HEK293 (cell line): ENCODE results near the gene SLC35E2B.

ENCODE experiments used
- CTCF ChIA-PET: fragments of 350-600 bp; formaldehyde crosslinking; extraction: SDS; loops from one replicate; lab custom pipeline; 2021; ENCODE audit warnings: antibody characterized with exemption; lab: Yijun Ruan, JAX
- POLR2A ChIA-PET: fragments of 300-600 bp; formaldehyde crosslinking; extraction: SDS; loops from one replicate; lab custom pipeline; 2020; ENCODE audit warnings: antibody characterized with exemption, inconsistent platforms; lab: Yijun Ruan, JAX
- H3K27ac ChIP-seq: fragments of 200-500 bp; sonication (Bioruptor generic); 2 replicates; pipeline ENCODE4 v1.5.1; 2014; ENCODE audit warnings: low read depth, low read length, control low read depth, inconsistent platforms; ENCODE audit errors: extremely low read depth
- H3K36me3 ChIP-seq, 2 experiments: fragments of 200-500 bp in 1 of 2; sonication (Bioruptor generic) in 1 of 2; 1 replicate in 1 of 2; 2 replicates in 1 of 2; pipeline ENCODE4 v1.5.1; 2014 to 2017; ENCODE audit warnings: inconsistent platforms in 2 of 2, low read length in 2 of 2; ENCODE audit not compliant: control insufficient read depth in 2 of 2, insufficient read depth in 1 of 2
- H3K4me1 ChIP-seq: fragments of 200-500 bp; sonication (Bioruptor generic); 2 replicates; pipeline ENCODE4 v1.5.1; 2014; ENCODE audit warnings: mild to moderate bottlenecking, low read length, inconsistent platforms; ENCODE audit not compliant: control insufficient read depth, insufficient read depth
- H3K4me3 ChIP-seq: 2 replicates; pipeline ENCODE4 v1.5.1; 2011; ENCODE audit warnings: low read depth, mild to moderate bottlenecking, control low read depth, low read length, moderate library complexity
- H3K9me3 ChIP-seq: fragments of 200-500 bp; sonication (Bioruptor generic); 2 replicates; pipeline ENCODE4 v1.5.1; 2014; ENCODE audit warnings: low read depth, low read length, inconsistent platforms; ENCODE audit not compliant: control insufficient read depth, insufficient read depth
- GLI4 ChIP-seq: fragments of 450-650 bp; formaldehyde crosslinking; IDR thresholded peaks from 2 replicates; pipeline ENCODE4 v1.5.1; 2016; ENCODE audit warnings: missing biosample characterization, missing genetic modification characterization
- GLIS2 ChIP-seq: fragments of 450-650 bp; formaldehyde crosslinking; IDR thresholded peaks from 2 replicates; pipeline ENCODE4 v1.5.1; 2016; ENCODE audit warnings: missing biosample characterization, missing genetic modification characterization
- MZF1 ChIP-seq: fragments of 450-650 bp; formaldehyde crosslinking; IDR thresholded peaks from 2 replicates; pipeline ENCODE4 v1.5.1; 2017; ENCODE audit warnings: missing biosample characterization, missing genetic modification characterization, borderline replicate concordance
- OVOL3 ChIP-seq: fragments of 450-650 bp; formaldehyde crosslinking; IDR thresholded peaks from 2 replicates; pipeline ENCODE4 v1.5.1; 2016; ENCODE audit warnings: missing biosample characterization, missing genetic modification characterization
- RBAK ChIP-seq: fragments of 450-650 bp; formaldehyde crosslinking; IDR thresholded peaks from 2 replicates; pipeline ENCODE4 v1.5.1; 2016; ENCODE audit warnings: missing biosample characterization, missing genetic modification characterization
- SCRT1 ChIP-seq: fragments of 450-650 bp; formaldehyde crosslinking; IDR thresholded peaks from 2 replicates; pipeline ENCODE4 v1.5.1; 2016; ENCODE audit warnings: missing biosample characterization, missing genetic modification characterization, borderline replicate concordance
- SCRT2 ChIP-seq: fragments of 450-650 bp; formaldehyde crosslinking; IDR thresholded peaks from 2 replicates; pipeline ENCODE4 v1.5.1; 2016; ENCODE audit warnings: missing biosample characterization, missing genetic modification characterization
- SP2 ChIP-seq: fragments of 450-650 bp; formaldehyde crosslinking; IDR thresholded peaks from 2 replicates; pipeline ENCODE4 v1.5.1; 2016; ENCODE audit warnings: missing biosample characterization, missing genetic modification characterization
- ZBTB48 ChIP-seq: fragments of 450-650 bp; formaldehyde crosslinking; IDR thresholded peaks from 2 replicates; pipeline ENCODE4 v1.5.1; 2016; ENCODE audit warnings: missing biosample characterization, missing genetic modification characterization
- ZBTB8A ChIP-seq: fragments of 450-650 bp; formaldehyde crosslinking; IDR thresholded peaks from 2 replicates; pipeline ENCODE4 v1.5.1; 2016; ENCODE audit warnings: missing biosample characterization, missing genetic modification characterization
- ZFHX2 ChIP-seq: fragments of 450-650 bp; formaldehyde crosslinking; conservative IDR thresholded peaks from 2 replicates; pipeline ENCODE4 v1.5.1; 2016; ENCODE audit warnings: missing biosample characterization, missing genetic modification characterization
- ZNF211 ChIP-seq: fragments of 450-650 bp; formaldehyde crosslinking; IDR thresholded peaks from 2 replicates; pipeline ENCODE4 v1.5.1; 2016; ENCODE audit warnings: low read depth, missing biosample characterization, missing genetic modification characterization
- ZNF335 ChIP-seq: fragments of 450-650 bp; formaldehyde crosslinking; conservative IDR thresholded peaks from 2 replicates; pipeline ENCODE4 v1.5.1; 2016; ENCODE audit warnings: missing biosample characterization, missing genetic modification characterization
- ZNF354C ChIP-seq: fragments of 450-650 bp; formaldehyde crosslinking; IDR thresholded peaks from 2 replicates; pipeline ENCODE4 v1.5.1; 2016; ENCODE audit warnings: missing biosample characterization, missing genetic modification characterization, low read depth, borderline replicate concordance
- ZNF394 ChIP-seq: fragments of 450-650 bp; formaldehyde crosslinking; IDR thresholded peaks from 2 replicates; pipeline ENCODE4 v1.5.1; 2016; ENCODE audit warnings: missing biosample characterization, missing genetic modification characterization, mild to moderate bottlenecking, moderate library complexity, borderline replicate concordance
- ZNF544 ChIP-seq: fragments of 450-650 bp; formaldehyde crosslinking; IDR thresholded peaks from 2 replicates; pipeline ENCODE4 v1.5.0; 2017; ENCODE audit warnings: missing biosample characterization, missing genetic modification characterization
- ZNF560 ChIP-seq: fragments of 450-650 bp; formaldehyde crosslinking; IDR thresholded peaks from 2 replicates; pipeline ENCODE4 v1.5.1; 2017; ENCODE audit warnings: missing biosample characterization, missing genetic modification characterization, borderline replicate concordance
- ZNF596 ChIP-seq: fragments of 450-650 bp; IDR thresholded peaks from 2 replicates; pipeline ENCODE4 v1.5.0; 2018; ENCODE audit warnings: missing biosample characterization, mild to moderate bottlenecking, missing genetic modification characterization, moderate library complexity
- ZNF76 ChIP-seq: fragments of 450-650 bp; formaldehyde crosslinking; IDR thresholded peaks from 2 replicates; pipeline ENCODE4; 2016; ENCODE audit warnings: low read depth, missing biosample characterization, missing genetic modification characterization, borderline replicate concordance
- ZSCAN16 ChIP-seq: fragments of 450-650 bp; formaldehyde crosslinking; IDR thresholded peaks from 2 replicates; pipeline ENCODE4 v1.5.1; 2016; ENCODE audit warnings: missing biosample characterization, missing genetic modification characterization
- ZSCAN23 ChIP-seq: fragments of 450-650 bp; formaldehyde crosslinking; IDR thresholded peaks from 2 replicates; pipeline ENCODE4 v1.5.1; 2016; ENCODE audit warnings: missing biosample characterization, missing genetic modification characterization
- ZSCAN30 ChIP-seq: fragments of 450-650 bp; IDR thresholded peaks from 2 replicates; pipeline ENCODE4 v1.5.1; 2018; ENCODE audit warnings: missing biosample characterization, mild to moderate bottlenecking, missing genetic modification characterization, moderate library complexity
- TF ChIP-seq, protein P1 (sequence below): fragments of 450-650 bp; formaldehyde crosslinking; IDR thresholded peaks from 2 replicates; pipeline ENCODE4 v1.5.1; 2016; ENCODE audit warnings: missing biosample characterization, missing genetic modification characterization
- TF ChIP-seq, protein P2 (sequence below): fragments of 450-650 bp; formaldehyde crosslinking; optimal IDR thresholded peaks from 2 replicates; pipeline ENCODE3; 2016; ENCODE audit warnings: missing biosample characterization, mild to moderate bottlenecking, missing genetic modification characterization
- TF ChIP-seq, protein P3 (sequence below): fragments of 450-650 bp; formaldehyde crosslinking; IDR thresholded peaks from 2 replicates; pipeline ENCODE4 v1.5.1; 2016; ENCODE audit warnings: missing biosample characterization, missing genetic modification characterization
- TF ChIP-seq, protein P4 (sequence below): fragments of 450-650 bp; formaldehyde crosslinking; IDR thresholded peaks from 2 replicates; pipeline ENCODE4 v1.5.1; 2016; ENCODE audit warnings: missing biosample characterization, missing genetic modification characterization

SLC35E2B gene

DNA sequence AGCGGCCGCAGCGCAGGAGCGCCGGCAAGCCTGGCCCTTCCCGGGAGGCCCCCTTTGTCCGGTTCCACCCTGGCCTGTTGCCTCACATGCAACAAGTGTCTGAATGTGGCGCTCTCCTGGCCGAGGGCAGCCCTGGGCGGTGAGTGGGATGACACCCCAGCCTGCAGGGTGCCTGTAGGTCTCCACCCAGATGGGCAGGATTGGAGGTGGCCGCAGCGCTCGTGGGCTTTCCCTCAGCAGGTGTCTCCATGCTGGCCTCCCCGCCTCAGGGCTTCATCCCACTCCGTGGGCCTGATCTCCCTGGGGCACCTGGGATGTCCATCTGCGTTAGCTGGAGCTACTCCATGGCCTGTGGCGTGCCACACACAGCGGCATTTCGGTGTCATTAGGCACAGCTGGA, 75.8 kb downstream of the SLC35E2B start (continued):
- TF ChIP-seq, protein P1, sequence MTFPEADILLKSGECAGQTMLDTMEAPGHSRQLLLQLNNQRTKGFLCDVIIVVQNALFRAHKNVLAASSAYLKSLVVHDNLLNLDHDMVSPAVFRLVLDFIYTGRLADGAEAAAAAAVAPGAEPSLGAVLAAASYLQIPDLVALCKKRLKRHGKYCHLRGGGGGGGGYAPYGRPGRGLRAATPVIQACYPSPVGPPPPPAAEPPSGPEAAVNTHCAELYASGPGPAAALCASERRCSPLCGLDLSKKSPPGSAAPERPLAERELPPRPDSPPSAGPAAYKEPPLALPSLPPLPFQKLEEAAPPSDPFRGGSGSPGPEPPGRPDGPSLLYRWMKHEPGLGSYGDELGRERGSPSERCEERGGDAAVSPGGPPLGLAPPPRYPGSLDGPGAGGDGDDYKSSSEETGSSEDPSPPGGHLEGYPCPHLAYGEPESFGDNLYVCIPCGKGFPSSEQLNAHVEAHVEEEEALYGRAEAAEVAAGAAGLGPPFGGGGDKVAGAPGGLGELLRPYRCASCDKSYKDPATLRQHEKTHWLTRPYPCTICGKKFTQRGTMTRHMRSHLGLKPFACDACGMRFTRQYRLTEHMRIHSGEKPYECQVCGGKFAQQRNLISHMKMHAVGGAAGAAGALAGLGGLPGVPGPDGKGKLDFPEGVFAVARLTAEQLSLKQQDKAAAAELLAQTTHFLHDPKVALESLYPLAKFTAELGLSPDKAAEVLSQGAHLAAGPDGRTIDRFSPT (tag by site-specific recombination), result peak; percentile 25; the same call in 1 of the 2 replicates
- TF ChIP-seq SCRT2, result peak; percentile 99
- TF ChIP-seq MZF1 (tag by site-specific recombination), result no peak
- TF ChIP-seq GLI4, result no peak
- peak; percentile 99 for TF ChIP-seq SCRT1 (tag by site-specific recombination)
- no peak for TF ChIP-seq ZNF354C (tag by site-specific recombination)
- TF ChIP-seq ZFHX2 (tag by site-specific recombination), result peak; percentile 53
- TF ChIP-seq ZNF394 (tag by site-specific recombination), result peak; percentile 51; the same call in 1 of the 2 replicates

DNA sequence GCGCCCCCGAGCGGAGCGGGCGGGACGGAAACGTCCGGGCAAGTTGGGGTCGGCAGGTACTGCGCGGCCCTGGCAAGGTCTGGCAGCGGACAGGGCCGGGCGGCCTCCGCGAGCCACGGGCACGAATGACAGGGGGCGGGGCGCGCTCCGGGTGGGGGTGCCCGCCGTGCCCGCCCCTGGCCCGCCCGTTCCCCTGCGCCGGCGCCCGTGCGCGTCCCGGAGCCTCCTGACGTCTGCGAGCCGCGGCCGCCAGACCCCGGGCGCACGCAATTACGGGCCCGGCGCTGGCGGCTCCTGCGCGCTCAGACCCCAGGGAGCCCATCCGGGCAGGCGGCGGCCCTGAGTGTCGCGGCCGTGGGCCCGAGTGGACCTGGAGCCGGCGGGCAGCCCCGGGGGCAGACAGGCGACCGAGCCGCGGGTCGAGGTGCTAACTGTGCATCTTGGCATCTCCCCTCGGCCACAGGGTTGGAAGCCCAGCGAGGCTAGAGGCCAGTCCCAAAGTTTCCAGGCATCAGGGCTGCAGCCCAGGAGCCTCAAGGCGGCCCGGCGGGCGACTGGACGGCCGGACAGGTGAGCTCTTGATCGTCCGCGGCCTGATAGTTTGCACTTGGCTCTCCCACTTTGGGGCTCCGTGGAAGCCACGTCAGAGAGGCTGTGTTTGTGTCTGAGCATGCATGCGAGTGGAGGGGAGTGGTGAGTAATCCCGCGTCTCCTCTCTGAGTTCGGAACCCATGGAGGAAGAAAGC, 76.4 kb downstream of the SLC35E2B start:
- H3K9me3 ChIP-seq, result no peaks in the 10 kb centered on the region
- 0 out of 2 replicates have a peak, but pooled peaks cover 3% of the 10 kb centered on the region for H3K4me1 ChIP-seq
- POLR2A ChIA-PET, result interaction anchor here (1.0 to 3.5 kb wide), 7 partner anchors 8 to 50 kb away, joined by 3 to 17 read pairs (median 5); no protein-coding TSS in a partner anchor
- peak overlapping the region; percentile 100 for H3K4me3 ChIP-seq
- peaks cover 0 to 30% of the 10 kb centered on the region in 2 experiments; a peak in 1 of 3 replicates for H3K36me3 ChIP-seq
- peak; percentile 49; the same call in 1 of the 2 replicates for TF ChIP-seq ZBTB8A (tag by site-specific recombination)
- peak; percentile 57 for TF ChIP-seq ZNF335 (tag by site-specific recombination)
- no peak for TF ChIP-seq OVOL3
- 0 out of 2 replicates have a peak, but pooled peaks have one; percentile 20 for TF ChIP-seq ZSCAN30 (tag by site-specific recombination)
- TF ChIP-seq, protein P2, sequence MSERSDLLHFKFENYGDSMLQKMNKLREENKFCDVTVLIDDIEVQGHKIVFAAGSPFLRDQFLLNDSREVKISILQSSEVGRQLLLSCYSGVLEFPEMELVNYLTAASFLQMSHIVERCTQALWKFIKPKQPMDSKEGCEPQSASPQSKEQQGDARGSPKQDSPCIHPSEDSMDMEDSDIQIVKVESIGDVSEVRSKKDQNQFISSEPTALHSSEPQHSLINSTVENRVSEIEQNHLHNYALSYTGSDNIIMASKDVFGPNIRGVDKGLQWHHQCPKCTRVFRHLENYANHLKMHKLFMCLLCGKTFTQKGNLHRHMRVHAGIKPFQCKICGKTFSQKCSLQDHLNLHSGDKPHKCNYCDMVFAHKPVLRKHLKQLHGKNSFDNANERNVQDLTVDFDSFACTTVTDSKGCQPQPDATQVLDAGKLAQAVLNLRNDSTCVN (tag by site-specific recombination), result peak; percentile 2
- peak overlapping the region; percentile 99 for H3K27ac ChIP-seq
- CTCF ChIA-PET, result no interaction called here

DNA sequence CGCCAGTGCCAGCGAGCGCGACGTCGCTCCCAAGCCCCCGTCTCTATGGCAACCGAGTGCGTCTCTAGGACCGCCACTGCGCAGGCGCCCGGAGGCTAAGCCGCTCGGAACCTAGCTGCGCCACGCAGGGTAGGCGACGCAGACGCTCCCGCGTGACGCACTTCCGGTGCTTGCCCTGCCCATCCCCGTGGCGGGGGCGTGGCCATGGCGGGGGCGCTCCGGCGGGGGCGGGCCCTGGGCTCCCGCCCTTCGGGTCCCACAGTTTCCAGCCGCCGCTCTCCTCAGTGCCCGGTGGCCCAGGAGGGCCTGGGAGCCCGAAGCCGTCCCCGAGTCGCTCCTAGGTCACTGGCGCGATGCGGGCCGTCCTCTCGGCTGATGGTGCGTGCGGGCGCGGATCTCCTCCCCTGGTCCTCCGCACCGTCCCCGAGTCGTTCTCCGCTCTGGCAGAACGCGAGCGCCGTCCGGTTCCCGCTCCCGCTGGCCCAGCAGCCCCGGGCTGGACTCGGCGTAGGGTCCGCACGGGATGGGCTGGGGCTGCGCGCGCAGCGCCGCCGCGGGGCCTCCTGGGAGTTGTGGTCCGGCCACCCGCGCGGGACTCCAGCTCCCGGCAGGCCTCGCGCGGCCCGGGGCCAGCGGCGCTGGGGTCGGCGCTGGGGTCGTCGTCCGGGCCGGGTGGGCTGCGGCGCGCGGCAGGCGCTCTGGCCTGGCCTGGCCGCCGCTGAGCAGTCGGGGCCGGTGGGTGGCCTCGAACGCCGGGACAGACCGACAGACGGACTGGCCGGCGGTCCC, 77.1 kb downstream of the SLC35E2B start, which contains the start of gene MIB2:
MIB2 (plus strand) TSS at position 245 of the 789 bp plus-strand sequence. CDS start 7,953 bp downstream, outside the sequence.
- Histone ChIP-seq H3K4me1 (0 out of 2 replicates have a peak, but pooled peaks cover 3% of the 10 kb centered on the region), H3K9me3 (no peaks in the 10 kb centered on the region), H3K27ac (peak within 1 kb of the TSS; percentile 99), H3K36me3 (peaks cover 0 to 30% of the 10 kb centered on the region in 2 experiments; a peak in 1 of 3 replicates), H3K4me3 (peak within 1 kb of the TSS; percentile 100)
- ChIA-PET POLR2A (interaction anchor here (0.8 to 3.5 kb wide), 9 partner anchors 9 to 79 kb away, joined by 3 to 17 read pairs (median 4); no protein-coding TSS in a partner anchor), CTCF (interaction anchor here (0.9 kb wide), 1 partner anchor 216 kb away, joined by 3 read pairs; the partner anchor contains the start of gene CCNL2)
- no peak for TF ChIP-seq ZNF560
- TF ChIP-seq ZNF76 (tag by site-specific recombination), result peak; percentile 92
- TF ChIP-seq GLIS2, result peak; percentile 86
- TF ChIP-seq RBAK, result no peak
- TF ChIP-seq ZSCAN23 (tag by site-specific recombination), result peak; percentile 62; the same call in 1 of the 2 replicates
- TF ChIP-seq ZNF211 (tag by site-specific recombination), result no peak
- no peak for TF ChIP-seq ZNF544 (tag by site-specific recombination)
- TF ChIP-seq SP2, result peak; percentile 89
- TF ChIP-seq ZNF596 (tag by site-specific recombination), result no peak
- TF ChIP-seq ZBTB48 (tag by site-specific recombination), result no peak; the same call in 1 of the 2 replicates
- TF ChIP-seq GLI4, result peak; percentile 87; the same call in 1 of the 2 replicates
- 0 out of 2 replicates have a peak, but pooled peaks have one; percentile 42 for TF ChIP-seq ZSCAN16 (tag by site-specific recombination)
- TF ChIP-seq, protein P3, sequence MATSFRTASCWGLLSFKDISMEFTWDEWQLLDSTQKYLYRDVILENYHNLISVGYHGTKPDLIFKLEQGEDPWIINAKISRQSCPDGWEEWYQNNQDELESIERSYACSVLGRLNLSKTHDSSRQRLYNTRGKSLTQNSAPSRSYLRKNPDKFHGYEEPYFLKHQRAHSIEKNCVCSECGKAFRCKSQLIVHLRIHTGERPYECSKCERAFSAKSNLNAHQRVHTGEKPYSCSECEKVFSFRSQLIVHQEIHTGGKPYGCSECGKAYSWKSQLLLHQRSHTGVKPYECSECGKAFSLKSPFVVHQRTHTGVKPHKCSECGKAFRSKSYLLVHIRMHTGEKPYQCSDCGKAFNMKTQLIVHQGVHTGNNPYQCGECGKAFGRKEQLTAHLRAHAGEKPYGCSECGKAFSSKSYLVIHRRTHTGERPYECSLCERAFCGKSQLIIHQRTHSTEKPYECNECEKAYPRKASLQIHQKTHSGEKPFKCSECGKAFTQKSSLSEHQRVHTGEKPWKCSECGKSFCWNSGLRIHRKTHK (tag by site-specific recombination), result no peak
- TF ChIP-seq, protein P4, sequence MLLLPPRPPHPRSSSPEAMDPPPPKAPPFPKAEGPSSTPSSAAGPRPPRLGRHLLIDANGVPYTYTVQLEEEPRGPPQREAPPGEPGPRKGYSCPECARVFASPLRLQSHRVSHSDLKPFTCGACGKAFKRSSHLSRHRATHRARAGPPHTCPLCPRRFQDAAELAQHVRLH (tag by site-specific recombination), result peak; percentile 96
